Endothelial cell of umbilical vein (primary cell): Measurements from ENCODE around the gene ARFRP1. TPM values are rescaled to one million over a fixed set of nuclear protein-coding genes. Genes with fewer than 3 reads are reported as not detected.

ENCODE experiments used
- BruUV-seq: library from RNA; stranded (reverse); fragments of 400-500 nt; replicated peaks from 2 replicates; lab custom pipeline; 2021; lab: Mats Ljungman, UMichigan
- CTCF ChIA-PET: fragments of 300-600, 350-600 bp; sonication (Branson Sonifier 250); formaldehyde crosslinking; loops from one replicate; lab custom pipeline; 2021; ENCODE audit warnings: antibody characterized with exemption, inconsistent platforms; lab: Charles Lee
- POLR2A ChIA-PET: fragments of 300-600, 350-600 bp; sonication (Branson Sonifier 250); formaldehyde crosslinking; loops from one replicate; lab custom pipeline; 2021; ENCODE audit warnings: antibody characterized with exemption, inconsistent platforms; lab: Charles Lee
- DNase-seq: peaks from one replicate; pipeline ENCODE4 v3.0.0-alpha.2; 2011; ENCODE audit warnings: low read depth, low spot score
- FAIRE-seq: peaks from 2 replicates; lab custom pipeline; 2011; peaks lifted over from hg19 to GRCh38; lab: Jason Lieb, UNC
- H2AFZ ChIP-seq: 2 replicates; pipeline ENCODE4 v1.6.0; 2012; ENCODE audit warnings: low read depth, low read length, control low read depth, inconsistent platforms
- H3K27ac ChIP-seq: 2 replicates; pipeline ENCODE4 v1.5.1; 2011; ENCODE audit warnings: low read depth, mild to moderate bottlenecking, control low read depth, low read length, moderate library complexity; ENCODE audit not compliant: insufficient read depth
- H3K27me3 ChIP-seq, 2 experiments: 2 replicates each; pipeline versions ENCODE4 v1.6.0 to v1.6.1; 2011; ENCODE audit warnings: low read length in 2 of 2, mixed read lengths in 1 of 2; ENCODE audit not compliant: control insufficient read depth in 2 of 2, insufficient read depth in 2 of 2
- H3K36me3 ChIP-seq, 2 experiments: 2 replicates in 1 of 2; 3 replicates in 1 of 2; pipeline ENCODE4 v1.5.1; 2011; ENCODE audit warnings: low read length in 2 of 2, mild to moderate bottlenecking in 1 of 2, moderate library complexity in 1 of 2; ENCODE audit not compliant: control insufficient read depth in 2 of 2, insufficient read depth in 2 of 2; ENCODE audit errors: extremely low read depth in 1 of 2
- H3K4me1 ChIP-seq: 3 replicates; pipeline ENCODE4 v1.5.1; 2011; ENCODE audit warnings: mild to moderate bottlenecking, low read length; ENCODE audit not compliant: control insufficient read depth, insufficient read depth; ENCODE audit errors: extremely low read depth
- H3K4me2 ChIP-seq: 2 replicates; pipeline ENCODE4 v1.6.1; 2011; ENCODE audit warnings: low read length, control low read depth, mixed read lengths; ENCODE audit not compliant: insufficient read depth
- H3K4me3 ChIP-seq, 3 experiments: fragments of 200-600 bp in 1 of 3; sonication (generic), shearing (Covaris generic) in 1 of 3; replicated peaks in 1 of 3; 2 replicates each; pipeline ENCODE4 v1.5.1; 2011 to 2016; ENCODE audit warnings: control low read depth in 3 of 3, low read length in 3 of 3, mild to moderate bottlenecking in 2 of 3, inconsistent platforms in 1 of 3, low read depth in 1 of 3, moderate library complexity in 1 of 3; ENCODE audit not compliant: insufficient read depth in 1 of 3
- H3K79me2 ChIP-seq: 2 replicates; pipeline ENCODE4 v1.6.0; 2012; ENCODE audit warnings: low read length, inconsistent platforms; ENCODE audit not compliant: control insufficient read depth, insufficient read depth
- H3K9ac ChIP-seq: replicated peaks from 2 replicates; pipeline ENCODE3; 2011; ENCODE audit warnings: low read length, control low read depth; ENCODE audit not compliant: insufficient read depth; ENCODE audit errors: extremely low read depth
- H3K9me1 ChIP-seq: replicated peaks from 3 replicates; pipeline ENCODE4 v1.6.0; 2011; ENCODE audit warnings: mild to moderate bottlenecking, low read length; ENCODE audit not compliant: control insufficient read depth, insufficient read depth; ENCODE audit errors: extremely low read depth
- H3K9me3 ChIP-seq: replicated peaks from 2 replicates; pipeline ENCODE4 v1.5.1; 2012; ENCODE audit warnings: low read length, inconsistent platforms; ENCODE audit not compliant: control insufficient read depth, insufficient read depth
- H4K20me1 ChIP-seq: replicated peaks from 2 replicates; pipeline ENCODE3; 2011; ENCODE audit warnings: mild to moderate bottlenecking, low read length; ENCODE audit not compliant: control insufficient read depth, insufficient read depth; ENCODE audit errors: extremely low read depth
- EZH2 ChIP-seq: IDR thresholded peaks from 2 replicates; pipeline ENCODE4 v1.6.1; 2012; ENCODE audit warnings: borderline replicate concordance, low read depth, mild to moderate bottlenecking, moderate library complexity, low read length, inconsistent platforms; ENCODE audit not compliant: severe bottlenecking
- JUN ChIP-seq: IDR thresholded peaks from 2 replicates; pipeline ENCODE4 v1.6.1; 2011; ENCODE audit warnings: borderline replicate concordance, low read depth; ENCODE audit not compliant: insufficient read length, insufficient read depth
- MYC ChIP-seq: IDR thresholded peaks from one replicate; pipeline ENCODE4 v1.6.1; 2011; ENCODE audit warnings: mild to moderate bottlenecking, low read depth, low read length
- POLR2AphosphoS5 ChIP-seq: IDR thresholded peaks from 2 replicates; pipeline ENCODE4 v1.6.1; 2012; ENCODE audit warnings: low read depth, mild to moderate bottlenecking, control low read depth, low read length, moderate library complexity; ENCODE audit not compliant: insufficient read depth
- dilution Hi-C: fragments of 300-500 bp; cut with MboI; formaldehyde crosslinking; loops from one replicate; pipeline ENCODE4 v1.15.0; 2019; ENCODE audit warnings: low sequenced_read_pairs; ENCODE audit not compliant: extremely low pct_ligation_motif_present
- intact Hi-C: fragments of 100-400 bp; cut with micrococcal nuclease; formaldehyde crosslinking; loops from one replicate; pipeline ENCODE4 v1.10.0; 2022
- polyA plus RNA-seq, 4 experiments: library from polyadenylated mRNA; depleted of rRNA in 3 of 4; stranded (reverse) in 3 of 4; unstranded in 1 of 4; fragments of >200 nt; gene quantifications; 2 replicates each; pipeline versions ENCODE4 v1.2.1 to v1.2.3, GENCODE V29; 2011 to 2012; ENCODE audit warnings: missing spikeins in 1 of 4
- total RNA-seq: library from RNA; stranded (reverse); gene quantifications from 2 replicates; pipeline ENCODE4 v1.2.3, GENCODE V29; 2021
- TF ChIP-seq, protein P1 (sequence below): IDR thresholded peaks from 2 replicates; pipeline ENCODE4 v1.6.1; 2011; ENCODE audit not compliant: insufficient read depth, insufficient read length

The ARFRP1 gene
- total and polyA plus RNA-seq, 2 donors (not counting 3 experiments of a cell fraction or from before 2014, with no cell fraction given), result 48.7 to 51.6 TPM

DNA sequence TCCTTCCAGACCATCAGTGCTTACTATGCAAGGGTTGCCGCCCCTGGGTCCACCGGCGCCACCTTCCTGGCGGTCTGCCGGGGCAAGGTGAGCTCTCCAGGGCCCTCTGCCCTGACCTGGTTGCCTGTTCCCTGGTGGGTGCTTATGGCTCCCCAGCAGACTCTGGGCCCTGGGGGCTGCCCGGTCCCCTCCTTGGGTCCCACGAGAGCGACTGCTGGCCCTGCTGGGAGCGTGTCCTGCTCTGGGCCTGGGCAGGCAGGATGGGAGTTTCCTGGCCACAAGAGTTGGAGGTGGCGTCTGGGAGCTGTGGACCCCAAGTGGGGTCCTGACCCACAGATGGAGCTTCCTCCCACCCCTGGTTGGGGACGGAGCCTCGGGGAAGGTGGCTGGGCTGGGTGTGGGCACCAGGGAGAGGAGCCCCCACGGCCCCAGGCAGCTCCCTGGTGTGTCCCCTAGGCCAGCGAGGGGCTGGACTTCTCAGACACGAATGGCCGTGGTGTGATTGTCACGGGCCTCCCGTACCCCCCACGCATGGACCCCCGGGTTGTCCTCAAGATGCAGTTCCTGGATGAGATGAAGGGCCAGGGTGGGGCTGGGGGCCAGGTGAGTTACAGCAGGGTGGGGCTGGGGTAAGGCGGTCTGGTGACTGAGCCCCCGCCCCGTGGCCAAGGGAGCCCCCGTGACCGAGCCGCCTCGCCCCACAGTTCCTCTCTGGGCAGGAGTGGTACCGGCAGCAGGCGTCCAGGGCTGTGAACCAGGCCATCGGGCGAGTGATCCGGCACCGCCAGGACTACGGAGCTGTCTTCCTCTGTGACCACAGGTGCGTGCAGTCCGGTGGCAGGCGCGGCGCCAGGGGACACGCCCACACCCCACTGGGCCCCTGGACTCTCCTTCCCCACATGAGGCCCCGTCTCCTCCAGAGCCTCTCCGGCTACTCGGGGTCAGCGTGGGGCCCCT, 18.5 kb downstream of the ARFRP1 start:
- no peak for TF ChIP-seq EZH2
- TF ChIP-seq POLR2AphosphoS5, result no peak
- TF ChIP-seq JUN, result no peak
- TF ChIP-seq MYC, result no peak
- TF ChIP-seq, protein P1, sequence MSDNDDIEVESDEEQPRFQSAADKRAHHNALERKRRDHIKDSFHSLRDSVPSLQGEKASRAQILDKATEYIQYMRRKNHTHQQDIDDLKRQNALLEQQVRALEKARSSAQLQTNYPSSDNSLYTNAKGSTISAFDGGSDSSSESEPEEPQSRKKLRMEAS, result no peak
- no peaks in the 10 kb centered on the region for H4K20me1 ChIP-seq
- ChIA-PET POLR2A (no interaction called here), CTCF (interaction anchor here (1.2 to 3.2 kb wide), 3 partner anchors 9 to 47 kb away, joined by 3 to 13 read pairs (median 4); partner anchors contain the start of genes ARFRP1 and ZGPAT)
- H3K79me2 ChIP-seq, result peaks cover 4% of the 10 kb centered on the region
- intact Hi-C loops (no loop called here), dilution Hi-C loops (no loop called here)
- no peaks in the 10 kb centered on the region for H3K9me3 ChIP-seq
- H3K9me1 ChIP-seq, result no peaks in the 10 kb centered on the region
- no peaks in the 10 kb centered on the region for H3K27me3 ChIP-seq
- FAIRE-seq, result no peak
- H3K9ac ChIP-seq, result no peak overlapping the region
- H2AFZ ChIP-seq, result no peak overlapping the region
- no peak for DNase-seq
- no peak overlapping the region for H3K27ac ChIP-seq
- no TSS peak for BruUV-seq
- no peaks in the 10 kb centered on the region for H3K36me3 ChIP-seq
- peaks cover 31% of the 10 kb centered on the region for H3K4me1 ChIP-seq
- H3K4me3 ChIP-seq, result no peak overlapping the region
- no peak overlapping the region for H3K4me2 ChIP-seq
